IMR-90 (cell line): ENCODE results near the gene ERN1. TPM values are rescaled to one million over a fixed set of nuclear protein-coding genes. Genes with fewer than 3 reads are reported as not detected.

Experiments used
- ATAC-seq: fragments of 200-7000 bp; cut with Tn5 transposase; 2 replicates; pipeline ENCODE4 v1.9.1; 2020; ENCODE audit warnings: low read depth, mild to moderate bottlenecking, moderate library complexity
- BruUV-seq: library from RNA; stranded (reverse); fragments of 400-500 nt; replicated peaks from 2 replicates; lab custom pipeline; 2021; lab: Mats Ljungman, UMichigan
- CTCF ChIA-PET: fragments of 300-600 bp; formaldehyde crosslinking; extraction: SDS; loops from one replicate; lab custom pipeline; 2021; ENCODE audit warnings: antibody characterized with exemption; lab: Yijun Ruan, JAX
- POLR2A ChIA-PET: fragments of 300-600 bp; sonication (Branson Sonifier 250); formaldehyde crosslinking; loops from one replicate; lab custom pipeline; 2022; ENCODE audit warnings: antibody characterized with exemption; ENCODE audit not compliant: unreplicated experiment; lab: Charles Lee
- DNase-seq: peaks from one replicate; pipeline ENCODE4 v3.0.0; 2013
- H2AFZ ChIP-seq: replicated peaks from 2 replicates; pipeline ENCODE3; 2013; ENCODE audit warnings: low read length, mild to moderate bottlenecking; ENCODE audit not compliant: poor library complexity
- H2AK5ac ChIP-seq: 2 replicates; pipeline ENCODE4 v1.6.1; 2013; ENCODE audit warnings: low read depth, low read length, inconsistent platforms
- H2AK9ac ChIP-seq: replicated peaks from 2 replicates; pipeline ENCODE3; 2013; ENCODE audit warnings: mild to moderate bottlenecking, low read depth, low read length, moderate library complexity; ENCODE audit not compliant: poor library complexity
- H2BK120ac ChIP-seq: 2 replicates; pipeline ENCODE4 v1.6.1; 2013; ENCODE audit warnings: low read depth, low read length, inconsistent platforms
- H2BK15ac ChIP-seq: 3 replicates; pipeline ENCODE4 v1.6.1; 2013; ENCODE audit warnings: low read depth, low read length, inconsistent platforms
- H2BK20ac ChIP-seq: 2 replicates; pipeline ENCODE4 v1.6.1; 2013; ENCODE audit warnings: low read depth, mild to moderate bottlenecking, inconsistent platforms, low read length, moderate library complexity
- H2BK5ac ChIP-seq: 2 replicates; pipeline ENCODE4 v1.6.1; 2013; ENCODE audit warnings: mild to moderate bottlenecking, low read depth, low read length, inconsistent platforms; ENCODE audit not compliant: poor library complexity, severe bottlenecking
- H3K14ac ChIP-seq: replicated peaks from 2 replicates; pipeline ENCODE4 v1.6.1; 2013; ENCODE audit warnings: low read depth, low read length, inconsistent platforms
- H3K18ac ChIP-seq: 2 replicates; pipeline ENCODE4 v1.6.1; 2013; ENCODE audit warnings: low read depth, low read length, control low read depth
- H3K23ac ChIP-seq: 2 replicates; pipeline ENCODE4 v1.6.1; 2013; ENCODE audit warnings: low read depth, low read length, inconsistent platforms
- H3K27ac ChIP-seq: 2 replicates; pipeline ENCODE4 v1.5.1; 2013; ENCODE audit warnings: mild to moderate bottlenecking, control low read depth, low read length; ENCODE audit not compliant: insufficient read depth
- H3K27me3 ChIP-seq: 2 replicates; pipeline ENCODE4 v1.6.1; 2013; ENCODE audit warnings: low read length; ENCODE audit not compliant: control insufficient read depth, insufficient read depth
- H3K36me3 ChIP-seq: 2 replicates; pipeline ENCODE4 v1.6.1; 2013; ENCODE audit warnings: low read length, mixed read lengths; ENCODE audit not compliant: control insufficient read depth, insufficient read depth
- H3K4ac ChIP-seq: 2 replicates; pipeline ENCODE4 v1.6.1; 2013; ENCODE audit warnings: low read depth, low read length, inconsistent platforms
- H3K4me1 ChIP-seq: 2 replicates; pipeline ENCODE4 v1.6.1; 2013; ENCODE audit warnings: low read length, mixed read lengths; ENCODE audit not compliant: control insufficient read depth, insufficient read depth
- H3K4me2 ChIP-seq: 2 replicates; pipeline ENCODE4 v1.6.1; 2013; ENCODE audit warnings: low read depth, mild to moderate bottlenecking, control low read depth, low read length, moderate library complexity
- H3K4me3 ChIP-seq: 2 replicates; pipeline ENCODE4 v1.5.1; 2013; ENCODE audit warnings: low read depth, mild to moderate bottlenecking, control low read depth, low read length, moderate library complexity; ENCODE audit not compliant: insufficient read depth
- H3K56ac ChIP-seq: 2 replicates; pipeline ENCODE4 v1.6.1; 2013; ENCODE audit warnings: low read length, inconsistent platforms; ENCODE audit not compliant: insufficient read depth; ENCODE audit errors: extremely low read depth
- H3K79me1 ChIP-seq, 2 experiments: 2 replicates each; pipeline ENCODE4 v1.6.1; 2013; ENCODE audit warnings: low read length in 2 of 2, inconsistent platforms in 1 of 2, low read depth in 1 of 2
- H3K9ac ChIP-seq: 2 replicates; pipeline ENCODE4 v1.6.1; 2013; ENCODE audit warnings: low read depth, low read length, control low read depth
- H3K9me1 ChIP-seq: 2 replicates; pipeline ENCODE4 v1.6.1; 2013; ENCODE audit warnings: low read length, inconsistent platforms; ENCODE audit not compliant: insufficient read depth
- H3K9me3 ChIP-seq: 2 replicates; pipeline ENCODE4 v1.6.1; 2013; ENCODE audit warnings: low read length; ENCODE audit not compliant: control insufficient read depth, insufficient read depth
- H4K20me1 ChIP-seq: 2 replicates; pipeline ENCODE4 v1.6.1; 2013; ENCODE audit warnings: low read length, inconsistent platforms; ENCODE audit not compliant: insufficient read depth
- H4K5ac ChIP-seq: 2 replicates; pipeline ENCODE4 v1.6.1; 2013; ENCODE audit warnings: mild to moderate bottlenecking, low read depth, low read length, control low read depth
- H4K8ac ChIP-seq, 2 experiments: 2 replicates each; pipeline ENCODE4 v1.6.1; 2013; ENCODE audit warnings: low read depth in 2 of 2, low read length in 2 of 2, control low read depth in 1 of 2, inconsistent platforms in 1 of 2
- H4K91ac ChIP-seq: 2 replicates; pipeline ENCODE4 v1.6.1; 2013; ENCODE audit warnings: low read depth, low read length, inconsistent platforms; ENCODE audit not compliant: insufficient read depth
- BHLHE40 ChIP-seq: fragments of 150-350 bp; IDR thresholded peaks from 2 replicates; pipeline ENCODE4 v1.6.1; 2016; ENCODE audit warnings: mild to moderate bottlenecking, low read depth, low read length
- CEBPB ChIP-seq: IDR thresholded peaks from 2 replicates; pipeline ENCODE4 v1.6.1; 2012; ENCODE audit warnings: low read depth, low read length, improper control_type of control experiment
- CHD1 ChIP-seq: IDR thresholded peaks from 2 replicates; pipeline ENCODE4 v1.6.1; 2012; ENCODE audit warnings: low read depth, low read length, improper control_type of control experiment
- FOS ChIP-seq: fragments of 150-350 bp; IDR thresholded peaks from 2 replicates; pipeline ENCODE4 v1.6.1; 2016; ENCODE audit warnings: low read depth, low read length
- MAFK ChIP-seq: IDR thresholded peaks from 2 replicates; pipeline ENCODE4 v1.6.1; 2012; ENCODE audit warnings: low read depth, low read length, improper control_type of control experiment
- MAZ ChIP-seq: IDR thresholded peaks from 2 replicates; pipeline ENCODE4 v1.6.1; 2012; ENCODE audit warnings: low read depth, mild to moderate bottlenecking, low read length, improper control_type of control experiment, moderate library complexity, borderline replicate concordance
- MXI1 ChIP-seq: IDR thresholded peaks from 2 replicates; pipeline ENCODE4 v1.6.1; 2012; ENCODE audit warnings: low read depth, mild to moderate bottlenecking, low read length, moderate library complexity, borderline replicate concordance
- NFE2L2 ChIP-seq: fragments of 150-350 bp; IDR thresholded peaks from 2 replicates; pipeline ENCODE4 v1.6.1; 2016; ENCODE audit warnings: low read depth, mild to moderate bottlenecking, low read length
- POLR2A ChIP-seq: IDR thresholded peaks from 2 replicates; pipeline ENCODE4 v1.6.1; 2012; ENCODE audit warnings: mild to moderate bottlenecking, low read depth, low read length
- RCOR1 ChIP-seq: IDR thresholded peaks from 2 replicates; pipeline ENCODE4 v1.6.1; 2012; ENCODE audit warnings: mild to moderate bottlenecking, low read length, improper control_type of control experiment; ENCODE audit not compliant: insufficient replicate concordance
- RFX5 ChIP-seq: IDR thresholded peaks from 2 replicates; pipeline ENCODE4 v1.8.0; 2012; ENCODE audit warnings: low read depth, mild to moderate bottlenecking, low read length, moderate library complexity
- SMC3 ChIP-seq: fragments of 150-350 bp; IDR thresholded peaks from 2 replicates; pipeline ENCODE4 v1.6.1; 2016; ENCODE audit warnings: low read depth, mild to moderate bottlenecking, antibody characterized with exemption, low read length, moderate library complexity
- WGBS, 2 experiments: methylation state at CpG; one replicate each; pipeline versions ENCODE4 v1.1.5 to v1.1.7; 2013; ENCODE audit warnings: missing lambda C conversion rate in 2 of 2; ENCODE audit not compliant: insufficient read length in 1 of 2; ENCODE audit errors: extremely low coverage in 2 of 2; 5-methylcytosine and 5-hydroxymethylcytosine counted together
- dilution Hi-C: fragments of 300-500 bp; cut with HindIII; formaldehyde crosslinking; loops from one replicate; pipeline ENCODE4 v1.14.3; 2018; ENCODE audit warnings: low sequenced_read_pairs; ENCODE audit not compliant: unreplicated experiment
- in situ Hi-C: fragments of 300-500 bp; cut with MboI; formaldehyde crosslinking; loops from 3 replicates; pipeline ENCODE4 v1.14.3; 2019; ENCODE audit warnings: low sequenced_read_pairs, inconsistent platforms, mixed read lengths
- intact Hi-C: fragments of 100-400 bp; cut with micrococcal nuclease; formaldehyde crosslinking; loops from 2 replicates; pipeline ENCODE4 v1.10.0; 2022
- polyA plus RNA-seq, 3 experiments: library from polyadenylated mRNA; depleted of rRNA; stranded (reverse); fragments of >200 nt; gene quantifications; 2 replicates each; pipeline ENCODE4 v1.2.3, GENCODE V29; 2012; ENCODE audit warnings: low replicate concordance in 1 of 3
- total RNA-seq: library from RNA; depleted of rRNA; stranded (reverse); fragments of >200 nt; gene quantifications from 2 replicates; pipeline ENCODE4 v1.2.3, GENCODE V29; 2012
- TF ChIP-seq, protein P1 (sequence below): fragments of 150-350 bp; IDR thresholded peaks from 2 replicates; pipeline ENCODE4 v1.6.1; 2016; ENCODE audit warnings: low read depth, mild to moderate bottlenecking, low read length, moderate library complexity, borderline replicate concordance
- TF ChIP-seq, protein P2 (sequence below): conservative IDR thresholded peaks from 2 replicates; pipeline ENCODE4 v1.5.1; 2012; ENCODE audit warnings: mild to moderate bottlenecking, low read depth, low read length, improper control_type of control experiment

ERN1 gene
- total and polyA plus RNA-seq, 2 of the 4 experiments (the other 2 are of a cell fraction), result 2.7 to 4.1 TPM

DNA sequence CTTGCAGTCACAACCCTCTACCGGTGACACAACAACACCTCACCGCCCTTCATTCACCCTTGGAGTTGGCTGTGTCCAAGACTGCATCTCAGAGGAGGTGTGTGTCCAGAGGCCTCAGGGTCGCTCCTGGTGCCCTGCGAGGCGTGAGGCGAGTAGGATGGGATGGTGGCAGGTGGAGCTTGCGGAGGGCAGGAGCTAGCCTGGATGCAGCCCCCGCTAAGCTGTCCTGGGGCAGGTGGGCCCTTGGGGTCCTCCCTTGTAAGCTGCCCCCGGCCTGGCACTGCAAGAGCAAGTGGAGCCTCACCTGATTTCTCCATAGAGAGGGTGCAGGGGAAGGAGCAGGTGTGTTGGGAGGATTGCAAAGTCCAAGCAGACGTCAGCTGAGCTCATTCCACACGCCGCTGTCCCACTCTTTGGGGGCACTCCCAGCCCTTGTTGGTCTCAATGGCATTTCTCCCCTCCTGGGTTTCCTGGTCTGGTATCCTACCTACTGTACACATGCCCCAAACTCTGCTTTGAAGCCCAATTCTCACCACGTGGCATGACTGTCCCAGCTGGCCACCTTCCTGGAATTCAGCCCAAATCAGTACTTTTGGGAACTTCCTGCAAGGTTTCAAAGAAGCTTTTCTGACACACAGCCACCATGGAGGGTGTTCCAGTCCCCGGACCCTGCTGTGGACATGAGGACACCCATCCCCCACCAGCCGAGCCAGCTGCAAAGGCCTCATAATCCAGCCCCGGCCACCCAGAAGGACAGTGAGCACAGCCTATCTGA lies 91.4 kb downstream of the ERN1 start (continued):
- TF ChIP-seq MAFK, result no peak

DNA sequence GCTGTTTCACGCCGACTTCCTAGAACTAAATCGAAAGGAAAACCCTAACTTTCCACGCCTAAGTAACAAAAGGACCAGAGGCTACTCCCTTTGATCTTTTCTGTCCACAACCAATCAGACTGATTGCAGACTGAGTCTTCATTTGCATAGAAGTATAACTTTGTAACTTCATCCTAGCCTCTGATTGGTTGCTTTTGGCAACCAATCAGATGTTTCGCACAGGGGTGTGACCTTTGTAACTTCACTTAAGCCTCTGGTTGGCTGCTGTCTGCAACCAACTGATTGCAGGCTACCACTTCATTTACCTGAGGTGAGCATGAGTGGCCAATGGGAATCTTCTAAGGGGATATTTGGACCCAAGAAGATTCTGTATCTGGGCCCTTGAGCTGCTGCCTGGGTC lies 92.1 kb downstream of the ERN1 start:
- Histone ChIP-seq H3K9me1 (no peaks in the 10 kb centered on the region), H3K9ac (no peak overlapping the region), H3K4me1 (no peaks in the 10 kb centered on the region), H4K8ac (no peak overlapping the region), H2AK5ac (no peak overlapping the region), H4K20me1 (no peaks in the 10 kb centered on the region), H2BK5ac (no peak overlapping the region), H2BK20ac (no peak overlapping the region), H3K23ac (no peak overlapping the region), H3K27ac (no peak overlapping the region), H3K4me3 (no peak overlapping the region), H3K4ac (no peak overlapping the region), H2BK15ac (no peak overlapping the region), H2AK9ac (no peak overlapping the region), H3K36me3 (peaks cover 9% of the 10 kb centered on the region), H3K56ac (no peak overlapping the region), H3K27me3 (no peaks in the 10 kb centered on the region), H2AFZ (no peak overlapping the region), H4K5ac (no peak overlapping the region), H3K9me3 (no peaks in the 10 kb centered on the region), H3K4me2 (no peak overlapping the region), H3K14ac (no peak overlapping the region), H2BK120ac (no peak overlapping the region), H4K91ac (no peak overlapping the region), H3K79me1 (no peaks in the 10 kb centered on the region), H3K18ac (no peak overlapping the region)
- DNase-seq (no peak), ATAC-seq (no peak)
- BruUV-seq, result no TSS peak
- in situ Hi-C loops, result no loop called here
- ChIA-PET CTCF (interaction anchor here (1.8 kb wide), 1 partner anchor 9 kb away, joined by 4 read pairs; no protein-coding TSS in a partner anchor), POLR2A (no interaction called here)
- dilution Hi-C loops, result no loop called here
- 97% methylated on average over 5 of the region's 5 CpGs; no CpG with 5 or more reads in 1 of the 2 experiments for WGBS, 2 experiments
- intact Hi-C loops, result no loop called here
- no peak for TF ChIP-seq RFX5
- TF ChIP-seq BHLHE40, result no peak
- TF ChIP-seq CEBPB, result no peak
- TF ChIP-seq FOS, result no peak
- TF ChIP-seq, protein P1, sequence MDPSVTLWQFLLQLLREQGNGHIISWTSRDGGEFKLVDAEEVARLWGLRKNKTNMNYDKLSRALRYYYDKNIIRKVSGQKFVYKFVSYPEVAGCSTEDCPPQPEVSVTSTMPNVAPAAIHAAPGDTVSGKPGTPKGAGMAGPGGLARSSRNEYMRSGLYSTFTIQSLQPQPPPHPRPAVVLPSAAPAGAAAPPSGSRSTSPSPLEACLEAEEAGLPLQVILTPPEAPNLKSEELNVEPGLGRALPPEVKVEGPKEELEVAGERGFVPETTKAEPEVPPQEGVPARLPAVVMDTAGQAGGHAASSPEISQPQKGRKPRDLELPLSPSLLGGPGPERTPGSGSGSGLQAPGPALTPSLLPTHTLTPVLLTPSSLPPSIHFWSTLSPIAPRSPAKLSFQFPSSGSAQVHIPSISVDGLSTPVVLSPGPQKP, result no peak
- TF ChIP-seq CHD1, result no peak
- TF ChIP-seq MXI1, result no peak
- TF ChIP-seq, protein P2, sequence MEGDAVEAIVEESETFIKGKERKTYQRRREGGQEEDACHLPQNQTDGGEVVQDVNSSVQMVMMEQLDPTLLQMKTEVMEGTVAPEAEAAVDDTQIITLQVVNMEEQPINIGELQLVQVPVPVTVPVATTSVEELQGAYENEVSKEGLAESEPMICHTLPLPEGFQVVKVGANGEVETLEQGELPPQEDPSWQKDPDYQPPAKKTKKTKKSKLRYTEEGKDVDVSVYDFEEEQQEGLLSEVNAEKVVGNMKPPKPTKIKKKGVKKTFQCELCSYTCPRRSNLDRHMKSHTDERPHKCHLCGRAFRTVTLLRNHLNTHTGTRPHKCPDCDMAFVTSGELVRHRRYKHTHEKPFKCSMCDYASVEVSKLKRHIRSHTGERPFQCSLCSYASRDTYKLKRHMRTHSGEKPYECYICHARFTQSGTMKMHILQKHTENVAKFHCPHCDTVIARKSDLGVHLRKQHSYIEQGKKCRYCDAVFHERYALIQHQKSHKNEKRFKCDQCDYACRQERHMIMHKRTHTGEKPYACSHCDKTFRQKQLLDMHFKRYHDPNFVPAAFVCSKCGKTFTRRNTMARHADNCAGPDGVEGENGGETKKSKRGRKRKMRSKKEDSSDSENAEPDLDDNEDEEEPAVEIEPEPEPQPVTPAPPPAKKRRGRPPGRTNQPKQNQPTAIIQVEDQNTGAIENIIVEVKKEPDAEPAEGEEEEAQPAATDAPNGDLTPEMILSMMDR, result no peak
- no peak for TF ChIP-seq MAZ
- no peak for TF ChIP-seq RCOR1
- TF ChIP-seq MAFK, result no peak
- TF ChIP-seq NFE2L2, result no peak
- no peak for TF ChIP-seq SMC3
- TF ChIP-seq POLR2A, result no peak
